ENCODE measurements around the gene UBAC2. TPM values are rescaled to one million over a fixed set of nuclear protein-coding genes. Genes with fewer than 3 reads are reported as not detected.
A peak's percentile ranks its signal among the peaks of the same experiment; 100 is the strongest.

Gene UBAC2
- total and polyA plus RNA-seq, 9 donors: 38.7 to 87.5 (median 48.0) TPM

DNA sequence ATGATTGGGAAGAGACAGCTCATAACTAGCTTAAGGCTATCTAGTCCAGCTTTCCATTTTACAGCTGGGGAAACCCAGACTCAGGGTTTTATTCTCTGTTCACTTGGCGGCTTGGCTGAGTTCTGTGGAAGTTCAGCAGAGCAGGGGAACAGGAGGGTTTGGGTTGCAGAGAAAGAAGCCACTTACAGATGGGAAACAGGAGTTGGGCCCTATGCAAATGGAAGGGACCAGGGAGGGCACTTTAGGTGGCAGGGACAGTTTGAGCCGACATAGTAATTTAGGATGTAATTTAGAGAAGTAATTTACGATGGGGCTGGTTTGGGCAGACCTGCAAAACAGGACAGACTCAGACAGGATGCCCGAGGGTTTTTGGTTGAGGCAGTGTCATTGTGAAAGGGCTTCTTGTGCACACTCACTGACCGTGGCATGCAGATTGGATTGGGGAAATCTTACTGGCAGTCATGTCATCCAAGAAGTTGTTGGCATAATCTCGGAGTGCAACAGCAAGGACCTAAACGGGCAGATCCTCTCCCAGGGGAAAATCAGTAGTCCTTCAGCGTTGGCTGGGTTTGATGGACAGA is 153.8 kb downstream of the UBAC2 start:
- no peaks in the 10 kb centered on the region for H3K36me3 ChIP-seq
- DNase-seq: no peak
- H3K4me1 ChIP-seq (ENCODE audit: insufficient read depth): peaks cover 11% of the 10 kb centered on the region
- no peak overlapping the region for H3K4me3 ChIP-seq
- 79 to 83% (median 82%) methylated on average over 8 of the region's 8 CpGs for WGBS, 3 donors
- no peaks in the 10 kb centered on the region for H3K27me3 ChIP-seq
- TF ChIP-seq, protein P1, sequence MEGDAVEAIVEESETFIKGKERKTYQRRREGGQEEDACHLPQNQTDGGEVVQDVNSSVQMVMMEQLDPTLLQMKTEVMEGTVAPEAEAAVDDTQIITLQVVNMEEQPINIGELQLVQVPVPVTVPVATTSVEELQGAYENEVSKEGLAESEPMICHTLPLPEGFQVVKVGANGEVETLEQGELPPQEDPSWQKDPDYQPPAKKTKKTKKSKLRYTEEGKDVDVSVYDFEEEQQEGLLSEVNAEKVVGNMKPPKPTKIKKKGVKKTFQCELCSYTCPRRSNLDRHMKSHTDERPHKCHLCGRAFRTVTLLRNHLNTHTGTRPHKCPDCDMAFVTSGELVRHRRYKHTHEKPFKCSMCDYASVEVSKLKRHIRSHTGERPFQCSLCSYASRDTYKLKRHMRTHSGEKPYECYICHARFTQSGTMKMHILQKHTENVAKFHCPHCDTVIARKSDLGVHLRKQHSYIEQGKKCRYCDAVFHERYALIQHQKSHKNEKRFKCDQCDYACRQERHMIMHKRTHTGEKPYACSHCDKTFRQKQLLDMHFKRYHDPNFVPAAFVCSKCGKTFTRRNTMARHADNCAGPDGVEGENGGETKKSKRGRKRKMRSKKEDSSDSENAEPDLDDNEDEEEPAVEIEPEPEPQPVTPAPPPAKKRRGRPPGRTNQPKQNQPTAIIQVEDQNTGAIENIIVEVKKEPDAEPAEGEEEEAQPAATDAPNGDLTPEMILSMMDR (IDR thresholded peaks at IDR 0.05): no peak
- TF ChIP-seq EP300 (IDR thresholded peaks at IDR 0.05) (no peak), POLR2A (IDR thresholded peaks at IDR 0.05) (no peak)
- H3K27ac ChIP-seq: no peak overlapping the region
- intact Hi-C loops (cut with DNase I): no loop called here
- H3K9me3 ChIP-seq: no peaks in the 10 kb centered on the region

DNA sequence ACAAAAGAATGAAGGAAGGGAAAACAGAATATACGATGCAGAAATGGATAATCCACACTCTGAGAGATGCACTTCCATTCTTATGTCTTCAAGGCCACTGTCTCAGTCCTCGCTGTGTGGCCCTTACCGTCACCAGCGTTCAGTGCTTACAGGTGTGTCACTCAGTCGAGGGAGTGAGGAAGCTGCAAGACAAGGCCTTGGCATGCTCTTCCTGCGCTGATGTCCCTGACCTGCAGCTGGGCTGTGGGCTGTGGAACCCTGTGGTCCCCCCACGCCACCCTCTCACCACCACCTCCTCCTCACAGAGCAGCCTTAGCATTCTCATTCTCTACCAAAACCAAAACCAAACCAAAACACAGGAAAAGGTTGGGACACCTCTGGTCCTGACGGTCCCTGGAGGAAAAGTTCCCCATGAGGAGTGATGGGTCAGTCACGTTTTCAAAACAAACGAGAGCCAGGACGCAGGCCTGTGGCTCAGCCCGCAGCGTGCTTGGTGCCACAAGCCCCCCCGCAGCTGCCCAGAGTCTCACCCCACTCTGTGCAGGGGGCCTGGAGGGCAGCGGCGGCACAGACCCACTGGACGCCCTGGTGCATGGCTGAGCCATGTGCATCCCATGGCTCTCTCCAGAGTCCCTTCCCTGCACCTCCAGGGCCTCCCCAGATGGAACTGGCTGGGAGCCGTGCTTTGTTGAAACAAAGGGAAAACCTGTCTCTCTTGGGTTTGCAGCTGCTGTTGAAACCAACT is 154.8 kb downstream of the UBAC2 start:
- TF ChIP-seq POLR2A (IDR thresholded peaks at IDR 0.05) (no peak), EP300 (IDR thresholded peaks at IDR 0.05) (no peak)
- TF ChIP-seq, protein P1 (IDR thresholded peaks at IDR 0.05): no peak
- WGBS, 3 donors: 88 to 91% (median 90%) methylated on average over 18 of the region's 18 CpGs
- Histone ChIP-seq H3K27ac (no peak overlapping the region), H3K4me3 (no peak overlapping the region), H3K4me1 (ENCODE audit: insufficient read depth) (peaks cover 11% of the 10 kb centered on the region), H3K36me3 (no peaks in the 10 kb centered on the region), H3K9me3 (no peaks in the 10 kb centered on the region), H3K27me3 (no peaks in the 10 kb centered on the region)
- intact Hi-C loops (cut with DNase I): no loop called here
- DNase-seq: no peak

DNA sequence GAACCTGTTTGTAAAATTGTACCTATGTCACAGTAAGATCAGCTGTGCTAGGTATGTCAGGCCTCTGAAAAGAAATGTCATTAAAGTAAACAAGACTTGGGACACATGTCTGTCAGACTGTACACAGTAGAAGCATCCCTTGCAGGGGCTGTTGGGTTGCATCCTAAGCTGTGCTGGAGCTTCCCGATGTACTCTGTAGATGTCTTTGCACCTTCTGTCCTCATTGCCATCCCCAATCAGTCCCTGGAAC is 155.3 kb downstream of the UBAC2 start:
- Histone ChIP-seq H3K27me3 (no peaks in the 10 kb centered on the region), H3K27ac (no peak overlapping the region), H3K4me3 (no peak overlapping the region), H3K9me3 (no peaks in the 10 kb centered on the region), H3K36me3 (no peaks in the 10 kb centered on the region), H3K4me1 (ENCODE audit: insufficient read depth) (peaks cover 11% of the 10 kb centered on the region)
- DNase-seq: no peak
- intact Hi-C loops (cut with DNase I): no loop called here
- 0 to 37% (median 5%) methylated on average over 1 of the region's 1 CpG for WGBS, 3 donors
- no peak for TF ChIP-seq POLR2A (IDR thresholded peaks at IDR 0.05)
- TF ChIP-seq EP300 (IDR thresholded peaks at IDR 0.05): no peak
- TF ChIP-seq, protein P1 (IDR thresholded peaks at IDR 0.05): no peak

GRCh38 chr13:99356262-99357091 is 155.8 kb downstream of the UBAC2 start:
- no peaks in the 10 kb centered on the region for H3K9me3 ChIP-seq
- TF ChIP-seq EP300 (IDR thresholded peaks at IDR 0.05) (no peak), POLR2A (IDR thresholded peaks at IDR 0.05) (no peak)
- TF ChIP-seq, protein P1 (IDR thresholded peaks at IDR 0.05): no peak
- H3K27ac ChIP-seq: no peak overlapping the region
- H3K4me3 ChIP-seq: no peak overlapping the region
- H3K36me3 ChIP-seq: no peaks in the 10 kb centered on the region
- peaks cover 11% of the 10 kb centered on the region for H3K4me1 ChIP-seq (ENCODE audit: insufficient read depth)
- intact Hi-C loops (cut with DNase I): no loop called here
- DNase-seq: peak; percentile 24 to 64 (median 45)
- 24 to 50% (median 27%) methylated on average over 10 of the region's 10 CpGs for WGBS, 3 donors
- H3K27me3 ChIP-seq: no peaks in the 10 kb centered on the region
